Measurements from ENCODE around the gene TBL1Y. TPM values are rescaled to one million over a fixed set of nuclear protein-coding genes. Genes with fewer than 3 reads are reported as not detected.

TBL1Y gene
- polyA plus RNA-seq, 3 donors: not detected

DNA sequence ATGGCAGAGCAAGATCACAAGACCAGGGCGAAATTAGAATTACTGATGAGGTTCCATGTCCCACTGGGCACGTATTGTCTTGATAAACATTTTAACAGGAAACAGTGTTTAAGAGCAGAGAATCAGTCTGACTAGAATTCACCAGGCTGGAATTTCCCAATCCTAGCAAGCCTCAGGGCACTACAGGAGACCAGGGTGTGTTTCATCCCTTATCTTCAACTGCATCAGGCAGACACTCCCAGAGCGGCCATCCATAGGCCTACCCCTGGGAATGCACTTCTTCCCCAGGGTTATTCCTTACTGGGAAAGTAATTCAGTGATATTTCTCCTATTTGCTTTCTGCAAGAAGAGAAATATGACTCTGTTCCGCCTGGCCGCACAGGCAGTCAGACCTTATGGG lies 205.4 kb downstream of the TBL1Y start:
- Mint-ChIP-seq H3K4me1 (no peaks in the 10 kb centered on the region), H3K9me3 (peaks cover 0 to 5% (median 0%) of the 10 kb centered on the region in 7 donors), H3K4me3 (no peak overlapping the region), H3K27me3 (ENCODE audit: low read depth in 3 of 3) (no peaks in the 10 kb centered on the region), H3K27ac (no peak overlapping the region), H3K36me3 (no peaks in the 10 kb centered on the region)
- H3K79me2 ChIP-seq (ENCODE audit: insufficient read depth, low read length): no peaks in the 10 kb centered on the region
- DNase-seq: no peak
- H4K20me1 ChIP-seq (ENCODE audit: insufficient read depth, low read length): no peaks in the 10 kb centered on the region
- TF ChIP-seq, protein P1, sequence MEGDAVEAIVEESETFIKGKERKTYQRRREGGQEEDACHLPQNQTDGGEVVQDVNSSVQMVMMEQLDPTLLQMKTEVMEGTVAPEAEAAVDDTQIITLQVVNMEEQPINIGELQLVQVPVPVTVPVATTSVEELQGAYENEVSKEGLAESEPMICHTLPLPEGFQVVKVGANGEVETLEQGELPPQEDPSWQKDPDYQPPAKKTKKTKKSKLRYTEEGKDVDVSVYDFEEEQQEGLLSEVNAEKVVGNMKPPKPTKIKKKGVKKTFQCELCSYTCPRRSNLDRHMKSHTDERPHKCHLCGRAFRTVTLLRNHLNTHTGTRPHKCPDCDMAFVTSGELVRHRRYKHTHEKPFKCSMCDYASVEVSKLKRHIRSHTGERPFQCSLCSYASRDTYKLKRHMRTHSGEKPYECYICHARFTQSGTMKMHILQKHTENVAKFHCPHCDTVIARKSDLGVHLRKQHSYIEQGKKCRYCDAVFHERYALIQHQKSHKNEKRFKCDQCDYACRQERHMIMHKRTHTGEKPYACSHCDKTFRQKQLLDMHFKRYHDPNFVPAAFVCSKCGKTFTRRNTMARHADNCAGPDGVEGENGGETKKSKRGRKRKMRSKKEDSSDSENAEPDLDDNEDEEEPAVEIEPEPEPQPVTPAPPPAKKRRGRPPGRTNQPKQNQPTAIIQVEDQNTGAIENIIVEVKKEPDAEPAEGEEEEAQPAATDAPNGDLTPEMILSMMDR (IDR thresholded peaks at IDR 0.05): no peak
- 83% methylated on average over 1 of the region's 5 CpGs for WGBS (ENCODE audit: insufficient coverage)
- no peaks in the 10 kb centered on the region for H3K27me3 ChIP-seq (ENCODE audit: control insufficient read depth in 2 of 2, insufficient read depth in 2 of 2, low read length in 2 of 2)
- H3K4me2 ChIP-seq (replicated peaks; ENCODE audit: extremely low read depth, low read length, poor library complexity, severe bottlenecking): no peak overlapping the region
- H3K4me3 ChIP-seq (replicated peaks in 1 of 3; ENCODE audit: low read depth in 2 of 3, low read length in 3 of 3): no peak overlapping the region
- no peaks in the 10 kb centered on the region for H3K4me1 ChIP-seq (ENCODE audit: control insufficient read depth in 1 of 2, insufficient read depth in 2 of 2, low read length in 2 of 2)
- H3K36me3 ChIP-seq (replicated peaks in 1 of 2; ENCODE audit: control insufficient read depth in 1 of 2, insufficient read depth in 2 of 2, low read length in 2 of 2): no peaks in the 10 kb centered on the region
- intact Hi-C loops (cut with micrococcal nuclease): no loop called here
- no peak overlapping the region for H3K9ac ChIP-seq (ENCODE audit: insufficient read depth, low read length, poor library complexity, severe bottlenecking)
- H3K27ac ChIP-seq (ENCODE audit: low read depth in 1 of 2, low read length in 2 of 2): no peak overlapping the region
- H2AFZ ChIP-seq (ENCODE audit: insufficient read depth, low read depth, low read length, poor library complexity, severe bottlenecking): no peak overlapping the region
- peaks cover 0 to 4% of the 10 kb centered on the region in 2 donors for H3K9me3 ChIP-seq (replicated peaks in 1 of 2; ENCODE audit: control insufficient read depth in 1 of 2, insufficient read depth in 1 of 2, low read length in 2 of 2)

DNA sequence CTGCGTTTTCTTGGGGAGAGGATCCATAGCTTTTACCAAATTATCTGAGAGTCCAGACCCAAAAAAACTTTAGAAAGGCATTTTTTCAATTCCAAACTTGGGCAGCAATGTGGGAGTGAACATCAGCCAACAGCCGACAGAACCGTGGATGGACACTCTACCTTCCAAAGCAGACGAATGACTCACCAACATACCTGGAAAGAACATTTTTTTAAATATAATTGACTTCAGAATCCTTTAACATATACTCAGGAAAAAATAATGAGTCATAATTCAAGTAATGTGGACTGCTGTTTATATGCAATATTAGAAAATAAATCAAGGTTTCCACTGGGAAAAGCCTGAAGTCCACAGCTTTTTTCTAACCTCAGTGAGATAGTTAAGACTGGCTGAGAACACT lies 211.7 kb downstream of the TBL1Y start:
- Mint-ChIP-seq H3K27ac (no peak overlapping the region), H3K4me3 (no peak overlapping the region), H3K36me3 (no peaks in the 10 kb centered on the region), H3K27me3 (ENCODE audit: low read depth in 3 of 3) (peaks cover 0 to 3% (median 1%) of the 10 kb centered on the region in 3 donors), H3K4me1 (no peaks in the 10 kb centered on the region), H3K9me3 (peaks cover 0 to 3% (median 0%) of the 10 kb centered on the region in 7 donors)
- no peaks in the 10 kb centered on the region for H3K27me3 ChIP-seq (ENCODE audit: control insufficient read depth in 2 of 2, insufficient read depth in 2 of 2, low read length in 2 of 2)
- no peak overlapping the region for H3K27ac ChIP-seq (ENCODE audit: low read depth in 1 of 2, low read length in 2 of 2)
- H3K9me3 ChIP-seq (replicated peaks in 1 of 2; ENCODE audit: control insufficient read depth in 1 of 2, insufficient read depth in 1 of 2, low read length in 2 of 2): no peaks in the 10 kb centered on the region
- no peaks in the 10 kb centered on the region for H3K79me2 ChIP-seq (ENCODE audit: insufficient read depth, low read length)
- no peak overlapping the region for H3K9ac ChIP-seq (ENCODE audit: insufficient read depth, low read length, poor library complexity, severe bottlenecking)
- intact Hi-C loops (cut with micrococcal nuclease): no loop called here
- TF ChIP-seq, protein P1 (IDR thresholded peaks at IDR 0.05): no peak
- H3K4me3 ChIP-seq (replicated peaks in 1 of 3; ENCODE audit: low read depth in 2 of 3, low read length in 3 of 3): no peak overlapping the region
- no CpG with 5 or more reads among the region's 4 CpGs for WGBS (ENCODE audit: insufficient coverage)
- no peaks in the 10 kb centered on the region for H3K4me1 ChIP-seq (ENCODE audit: control insufficient read depth in 1 of 2, insufficient read depth in 2 of 2, low read length in 2 of 2)
- no peaks in the 10 kb centered on the region for H4K20me1 ChIP-seq (ENCODE audit: insufficient read depth, low read length)
- H2AFZ ChIP-seq (ENCODE audit: insufficient read depth, low read depth, low read length, poor library complexity, severe bottlenecking): no peak overlapping the region
- no peak overlapping the region for H3K4me2 ChIP-seq (replicated peaks; ENCODE audit: extremely low read depth, low read length, poor library complexity, severe bottlenecking)
- DNase-seq: no peak
- H3K36me3 ChIP-seq (replicated peaks in 1 of 2; ENCODE audit: control insufficient read depth in 1 of 2, insufficient read depth in 2 of 2, low read length in 2 of 2): no peaks in the 10 kb centered on the region

All from CD14-positive monocyte (primary cell).